ENCODE measurements around the gene ANXA4.

GRCh38 chr2:69827796-69828540, 86.0 kb downstream of the ANXA4 start:
- TF ChIP-seq, protein P1, sequence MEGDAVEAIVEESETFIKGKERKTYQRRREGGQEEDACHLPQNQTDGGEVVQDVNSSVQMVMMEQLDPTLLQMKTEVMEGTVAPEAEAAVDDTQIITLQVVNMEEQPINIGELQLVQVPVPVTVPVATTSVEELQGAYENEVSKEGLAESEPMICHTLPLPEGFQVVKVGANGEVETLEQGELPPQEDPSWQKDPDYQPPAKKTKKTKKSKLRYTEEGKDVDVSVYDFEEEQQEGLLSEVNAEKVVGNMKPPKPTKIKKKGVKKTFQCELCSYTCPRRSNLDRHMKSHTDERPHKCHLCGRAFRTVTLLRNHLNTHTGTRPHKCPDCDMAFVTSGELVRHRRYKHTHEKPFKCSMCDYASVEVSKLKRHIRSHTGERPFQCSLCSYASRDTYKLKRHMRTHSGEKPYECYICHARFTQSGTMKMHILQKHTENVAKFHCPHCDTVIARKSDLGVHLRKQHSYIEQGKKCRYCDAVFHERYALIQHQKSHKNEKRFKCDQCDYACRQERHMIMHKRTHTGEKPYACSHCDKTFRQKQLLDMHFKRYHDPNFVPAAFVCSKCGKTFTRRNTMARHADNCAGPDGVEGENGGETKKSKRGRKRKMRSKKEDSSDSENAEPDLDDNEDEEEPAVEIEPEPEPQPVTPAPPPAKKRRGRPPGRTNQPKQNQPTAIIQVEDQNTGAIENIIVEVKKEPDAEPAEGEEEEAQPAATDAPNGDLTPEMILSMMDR (IDR thresholded peaks at IDR 0.05), result no peak
- no peak for TF ChIP-seq POLR2A (IDR thresholded peaks at IDR 0.05)

All from tibial nerve (tissue), 3 donors.